NB4 (cell line): ENCODE measurements around the gene FKBP5.

Source experiments
- DNase-seq: peaks from one replicate; pipeline ENCODE4 v3.0.0; 2010; ENCODE audit warnings: low read depth
- H3K4me3 ChIP-seq: one replicate; pipeline ENCODE4 v1.5.1; 2011; ENCODE audit warnings: mild to moderate bottlenecking, low read depth, low read length, moderate library complexity
- MYC ChIP-seq: IDR thresholded peaks from 2 replicates; pipeline ENCODE4 v1.6.1; 2011; ENCODE audit warnings: low read depth, low read length
- POLR2A ChIP-seq: IDR thresholded peaks from 2 replicates; pipeline ENCODE4 v1.6.1; 2011; ENCODE audit warnings: mild to moderate bottlenecking; ENCODE audit not compliant: insufficient read length; ENCODE audit errors: extremely low read depth
- TF ChIP-seq, protein P1 (sequence below): IDR thresholded peaks from one replicate; pipeline ENCODE4 v1.5.1; 2012; ENCODE audit warnings: low read depth, low read length
- TF ChIP-seq, protein P2 (sequence below): IDR thresholded peaks from 2 replicates; pipeline ENCODE4 v1.6.1; 2011; ENCODE audit warnings: low read depth, low read length

Gene FKBP5

DNA sequence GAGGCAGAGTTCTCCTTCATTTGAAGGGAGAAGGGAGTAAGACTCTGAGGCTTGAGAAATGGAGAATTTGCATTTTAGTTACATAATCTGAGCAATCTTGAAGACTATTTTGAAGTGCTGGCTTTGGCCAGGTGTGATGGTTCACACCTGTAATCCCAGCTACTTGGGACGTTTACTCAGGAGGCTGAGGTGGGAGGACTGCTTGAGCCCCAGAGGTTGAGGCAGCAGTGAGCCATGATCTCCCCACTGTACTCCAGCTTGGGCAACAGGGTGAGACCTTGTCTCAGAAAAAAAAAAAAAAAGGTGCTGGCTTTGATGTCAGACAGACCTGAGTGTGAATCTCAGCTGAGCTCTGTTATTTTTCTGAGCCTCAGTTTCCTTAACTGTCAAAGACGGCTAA, 35.8 kb upstream of the FKBP5 start:
- H3K4me3 ChIP-seq: no peak overlapping the region
- DNase-seq: no peak
- TF ChIP-seq, protein P1, sequence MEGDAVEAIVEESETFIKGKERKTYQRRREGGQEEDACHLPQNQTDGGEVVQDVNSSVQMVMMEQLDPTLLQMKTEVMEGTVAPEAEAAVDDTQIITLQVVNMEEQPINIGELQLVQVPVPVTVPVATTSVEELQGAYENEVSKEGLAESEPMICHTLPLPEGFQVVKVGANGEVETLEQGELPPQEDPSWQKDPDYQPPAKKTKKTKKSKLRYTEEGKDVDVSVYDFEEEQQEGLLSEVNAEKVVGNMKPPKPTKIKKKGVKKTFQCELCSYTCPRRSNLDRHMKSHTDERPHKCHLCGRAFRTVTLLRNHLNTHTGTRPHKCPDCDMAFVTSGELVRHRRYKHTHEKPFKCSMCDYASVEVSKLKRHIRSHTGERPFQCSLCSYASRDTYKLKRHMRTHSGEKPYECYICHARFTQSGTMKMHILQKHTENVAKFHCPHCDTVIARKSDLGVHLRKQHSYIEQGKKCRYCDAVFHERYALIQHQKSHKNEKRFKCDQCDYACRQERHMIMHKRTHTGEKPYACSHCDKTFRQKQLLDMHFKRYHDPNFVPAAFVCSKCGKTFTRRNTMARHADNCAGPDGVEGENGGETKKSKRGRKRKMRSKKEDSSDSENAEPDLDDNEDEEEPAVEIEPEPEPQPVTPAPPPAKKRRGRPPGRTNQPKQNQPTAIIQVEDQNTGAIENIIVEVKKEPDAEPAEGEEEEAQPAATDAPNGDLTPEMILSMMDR: no peak
- TF ChIP-seq, protein P2, sequence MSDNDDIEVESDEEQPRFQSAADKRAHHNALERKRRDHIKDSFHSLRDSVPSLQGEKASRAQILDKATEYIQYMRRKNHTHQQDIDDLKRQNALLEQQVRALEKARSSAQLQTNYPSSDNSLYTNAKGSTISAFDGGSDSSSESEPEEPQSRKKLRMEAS: no peak
- TF ChIP-seq POLR2A (no peak), MYC (no peak)

- DNase-seq: no peak
- no peak overlapping the region for H3K4me3 ChIP-seq
- TF ChIP-seq MYC (no peak), POLR2A (no peak)
- TF ChIP-seq, protein P2: no peak
- TF ChIP-seq, protein P1: no peak
Measured at GRCh38 chr6:35724059-35724458, 35.3 kb upstream of the FKBP5 start.

DNA sequence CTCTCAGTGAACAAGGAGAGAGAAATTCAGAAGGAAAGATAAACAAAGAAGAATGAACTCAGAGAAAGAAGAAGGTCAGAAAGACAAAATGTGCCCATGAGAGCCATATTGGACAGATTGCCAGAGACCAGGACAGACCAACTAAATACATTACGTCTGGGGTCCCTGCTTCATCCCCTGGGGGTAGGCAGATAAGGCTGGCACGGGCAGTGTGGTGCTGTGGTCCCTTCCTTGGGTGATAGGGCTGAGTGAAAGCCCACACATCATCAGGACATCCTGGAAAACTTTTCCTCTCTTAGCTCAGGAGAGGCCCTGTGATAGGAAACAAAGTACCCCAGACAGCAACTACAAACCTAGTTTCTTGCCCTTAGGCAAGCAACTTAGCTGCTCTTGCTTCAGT, 34.9 kb upstream of the FKBP5 start:
- H3K4me3 ChIP-seq: no peak overlapping the region
- DNase-seq: no peak
- TF ChIP-seq, protein P2: no peak
- TF ChIP-seq, protein P1: no peak
- no peak for TF ChIP-seq POLR2A
- TF ChIP-seq MYC: no peak

- DNase-seq: no peak
- no peak for TF ChIP-seq MYC
- TF ChIP-seq, protein P2: no peak
- TF ChIP-seq, protein P1: no peak
- no peak for TF ChIP-seq POLR2A
- no peak overlapping the region for H3K4me3 ChIP-seq
Measured at GRCh38 chr6:35722121-35722761, 33.5 kb upstream of the FKBP5 start.

GRCh38 chr6:35719830-35720733, 31.4 kb upstream of the FKBP5 start:
- H3K4me3 ChIP-seq: peak overlapping the region; percentile 45
- peak; percentile 88 for DNase-seq
- TF ChIP-seq MYC: peak; percentile 55; the same call in 1 of the 2 replicates
- TF ChIP-seq, protein P2: 0 out of 2 replicates have a peak, but pooled peaks have one; percentile 23
- TF ChIP-seq, protein P1: no peak
